NCI-H2029 (cell line): ENCODE results near the gene FBF1.
A peak's percentile ranks its signal among the peaks of the same experiment; 100 is the strongest.
"Not testable (repeated sequence)": the region's sequence is repeated elsewhere in the genome, so short reads cannot be mapped to it uniquely, and the experiment has no call there.

Experiments used
- DNase-seq: peaks from one replicate; lab custom pipeline; 2025; lab: John Stamatoyannopoulos, UW

The FBF1 gene

DNA sequence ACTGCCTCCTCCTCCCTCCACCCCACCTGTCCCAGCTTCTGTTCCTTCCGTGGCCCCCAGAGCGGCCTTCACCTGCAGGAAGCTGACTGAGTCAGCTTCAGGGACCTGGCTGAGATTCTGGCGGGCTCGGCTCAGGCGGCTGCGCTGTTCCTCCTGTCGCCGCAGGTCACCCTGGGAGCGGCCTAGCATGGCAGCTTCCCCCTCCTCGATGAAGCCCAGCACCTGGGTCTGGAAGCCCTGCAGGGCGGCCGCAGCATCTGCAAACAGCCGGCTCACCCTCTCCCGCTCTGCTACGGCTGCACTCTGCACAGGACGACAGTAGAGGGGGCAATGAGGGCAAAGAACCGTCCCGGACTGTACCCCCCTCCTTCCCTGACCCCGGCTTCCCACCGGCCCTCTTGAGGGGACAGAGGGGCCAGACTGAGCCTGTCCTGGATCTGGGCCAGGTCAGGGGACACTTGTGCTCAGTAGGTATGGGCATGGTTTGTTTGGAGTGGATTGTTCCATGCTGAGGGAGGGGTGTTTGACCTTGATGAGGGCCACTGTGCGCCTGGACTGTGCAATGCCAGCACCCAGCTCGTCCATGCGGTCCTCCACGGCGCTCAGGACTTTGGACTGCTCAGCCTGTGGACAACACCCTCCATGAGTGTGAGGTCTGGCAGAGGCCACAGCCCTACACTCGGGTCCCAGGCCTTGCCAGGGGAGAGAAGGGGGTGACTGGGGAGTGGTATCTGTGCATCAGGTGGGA, 64.5 kb downstream of the FBF1 start:
- peak; percentile 93 for DNase-seq

DNA sequence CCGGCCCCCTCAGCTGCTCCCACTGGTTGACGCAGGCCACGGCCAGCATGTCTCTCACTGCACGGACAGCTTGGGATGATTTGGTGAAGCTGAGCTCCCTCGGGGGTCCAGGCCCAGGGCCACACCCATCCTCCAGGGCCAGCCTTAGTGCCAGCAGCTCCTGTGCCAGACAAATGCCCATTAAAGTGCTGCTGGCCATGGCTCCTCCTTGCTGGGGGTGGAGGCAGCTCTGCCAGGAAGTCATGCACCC, 65.0 kb downstream of the FBF1 start:
- no peak for DNase-seq

DNA sequence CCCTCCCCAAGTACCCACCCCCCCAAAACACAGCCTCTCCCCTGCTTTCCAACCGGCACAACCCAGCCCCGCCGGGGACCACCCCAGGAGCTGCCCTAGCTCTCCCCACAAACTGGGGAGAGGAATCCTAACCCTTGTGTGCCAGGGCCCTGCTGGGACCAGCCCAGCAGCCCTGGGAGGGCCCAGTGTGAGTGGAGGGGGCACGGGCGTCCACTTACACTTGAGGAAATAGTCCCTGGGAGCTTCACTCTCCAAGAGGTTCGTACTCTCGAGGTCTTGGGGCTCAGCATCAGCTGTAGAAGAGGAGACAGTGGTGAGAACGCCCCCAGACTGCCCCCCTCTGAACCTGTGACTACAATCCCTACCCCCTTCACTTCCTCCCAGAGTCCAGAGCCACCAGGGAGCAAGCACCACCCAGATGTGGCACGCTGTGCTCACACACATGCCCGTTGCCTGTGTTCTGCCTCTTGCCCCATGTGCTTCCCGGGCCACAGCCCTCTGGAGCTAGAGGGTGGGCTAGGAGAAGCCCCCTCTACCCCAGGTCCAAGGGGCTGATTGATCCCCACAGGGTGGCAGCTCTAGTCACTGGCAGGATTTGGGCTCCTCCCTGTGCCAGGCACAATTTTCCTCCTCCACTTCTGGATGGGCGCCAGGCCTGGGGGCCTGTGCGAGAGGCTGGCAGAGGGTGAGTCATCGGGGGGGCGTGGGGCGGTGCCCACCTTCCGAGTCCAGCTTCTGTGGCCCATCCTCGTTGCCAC, 65.5 kb downstream of the FBF1 start:
- DNase-seq = no peak

DNA sequence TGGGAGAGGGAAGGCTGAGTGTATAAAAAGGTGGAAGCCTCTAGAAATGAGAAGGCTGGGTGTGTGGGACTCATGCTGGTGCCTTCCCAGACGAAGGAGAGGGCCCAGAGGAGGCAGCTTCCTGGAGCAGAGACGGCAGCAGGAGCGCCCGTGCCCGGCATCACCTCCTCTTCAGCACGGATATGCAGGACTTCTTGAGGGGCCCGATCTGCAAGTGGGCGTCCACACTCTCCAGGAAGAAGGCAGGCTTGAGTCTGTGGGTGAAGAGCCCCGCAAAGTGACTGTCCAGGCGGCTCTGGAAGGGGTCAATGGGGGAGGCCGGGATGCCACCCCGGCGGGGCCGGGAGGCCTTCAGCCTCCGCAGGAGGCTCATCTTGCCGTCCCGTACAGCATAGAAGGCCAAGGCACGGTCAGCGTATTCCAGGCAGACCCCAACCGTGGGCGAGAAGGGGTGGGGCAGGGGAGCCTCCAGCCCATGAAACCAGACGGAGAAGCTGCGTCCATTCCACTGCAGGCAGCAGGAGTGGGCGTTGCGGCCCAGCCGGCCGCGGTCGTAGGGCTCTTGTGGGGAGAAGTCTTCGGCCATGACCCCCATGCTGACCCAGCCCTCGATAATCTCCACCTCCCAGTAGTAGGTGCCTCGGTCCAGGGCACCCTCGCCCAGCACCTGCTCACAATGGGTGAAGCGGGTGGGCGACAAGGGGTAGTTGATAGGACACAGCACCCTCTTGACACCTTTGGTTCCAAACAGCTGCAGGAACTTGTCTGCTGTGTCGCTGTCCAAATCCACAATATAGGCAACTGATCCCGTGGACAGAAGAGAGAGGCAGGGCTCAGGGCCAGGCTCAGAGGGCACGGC, 66.3 kb downstream of the FBF1 start:
- DNase-seq = no peak

DNA sequence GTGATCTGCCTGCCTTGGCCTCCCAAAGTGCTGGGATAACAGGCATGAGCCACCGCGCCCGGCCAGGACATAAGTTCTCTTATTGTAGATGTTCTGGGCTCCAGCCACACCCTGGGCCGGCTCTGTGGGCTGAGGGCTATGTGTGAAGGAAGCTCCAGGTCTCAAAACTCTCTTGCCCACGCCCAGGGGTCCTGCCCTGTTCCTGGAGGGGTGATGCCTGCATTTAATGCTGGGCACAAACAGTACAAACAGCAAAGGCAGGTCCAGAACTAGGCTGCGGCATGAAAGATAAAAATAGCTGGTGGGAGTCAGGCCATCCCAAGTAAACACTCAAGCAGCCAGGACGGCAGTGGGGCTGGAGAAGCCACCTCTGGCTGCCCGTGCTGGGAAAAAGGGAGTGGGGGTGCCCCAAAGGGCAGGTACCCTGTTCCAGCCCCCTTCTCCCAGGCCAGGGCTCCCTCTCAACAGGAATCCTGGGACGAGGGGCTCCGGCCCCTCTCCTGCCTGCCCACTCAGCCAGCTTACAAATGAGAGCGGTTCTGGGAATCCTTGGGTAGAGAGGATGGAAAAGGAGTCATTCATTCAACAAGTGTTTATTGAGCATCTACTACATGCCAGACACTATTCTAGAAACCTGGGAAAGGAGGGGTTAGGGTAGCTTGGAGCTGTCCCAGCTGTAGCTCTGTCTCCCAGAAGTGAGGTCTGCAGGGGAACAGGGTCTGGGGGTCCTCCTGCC, 67.1 kb downstream of the FBF1 start:
- no peak for DNase-seq

DNA sequence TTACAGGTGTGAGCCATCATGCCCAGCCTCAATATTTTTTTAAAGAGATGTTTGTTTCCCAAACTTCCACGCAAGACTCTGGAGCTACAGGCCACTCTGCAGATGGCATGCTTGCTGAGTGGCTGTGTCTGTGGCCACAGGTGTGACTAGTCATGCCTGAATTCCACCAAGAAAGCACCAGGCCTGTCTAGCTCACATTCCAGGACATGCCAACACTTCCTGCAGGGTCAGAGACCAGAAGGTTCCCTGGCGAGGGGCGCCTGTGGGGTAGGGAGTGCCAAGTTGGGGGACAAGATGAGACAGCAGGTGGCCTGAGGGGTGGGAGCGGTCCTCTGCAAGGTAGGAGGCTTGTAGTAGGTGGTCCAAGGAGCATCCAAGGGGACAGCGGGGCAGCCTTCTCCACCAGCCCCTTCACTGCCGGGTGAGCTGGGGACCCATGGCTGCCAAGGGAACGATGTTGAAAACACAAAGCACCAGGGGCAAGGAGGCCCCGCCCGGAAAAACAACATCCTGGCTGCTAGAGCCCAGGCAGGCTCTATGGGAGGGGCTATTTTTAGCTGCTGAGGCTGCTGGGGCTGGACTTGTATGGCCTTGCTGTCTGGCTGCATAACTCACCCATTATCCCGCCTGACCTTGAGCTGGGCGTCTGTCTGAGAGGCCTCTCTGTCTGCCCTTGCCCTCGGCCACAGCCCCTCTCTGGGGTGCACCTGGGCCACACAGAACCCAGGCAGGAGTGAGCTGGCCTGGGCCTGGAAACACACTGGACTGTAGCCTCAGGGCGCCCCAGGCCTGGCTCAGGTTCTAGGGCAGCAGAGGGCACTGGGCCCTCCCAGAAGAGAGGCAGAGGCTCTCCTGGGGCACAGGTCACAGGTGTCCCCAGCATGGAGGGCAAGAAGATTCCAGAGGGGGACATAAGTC, 68.1 kb downstream of the FBF1 start:
- DNase-seq = peak; percentile 51

DNA sequence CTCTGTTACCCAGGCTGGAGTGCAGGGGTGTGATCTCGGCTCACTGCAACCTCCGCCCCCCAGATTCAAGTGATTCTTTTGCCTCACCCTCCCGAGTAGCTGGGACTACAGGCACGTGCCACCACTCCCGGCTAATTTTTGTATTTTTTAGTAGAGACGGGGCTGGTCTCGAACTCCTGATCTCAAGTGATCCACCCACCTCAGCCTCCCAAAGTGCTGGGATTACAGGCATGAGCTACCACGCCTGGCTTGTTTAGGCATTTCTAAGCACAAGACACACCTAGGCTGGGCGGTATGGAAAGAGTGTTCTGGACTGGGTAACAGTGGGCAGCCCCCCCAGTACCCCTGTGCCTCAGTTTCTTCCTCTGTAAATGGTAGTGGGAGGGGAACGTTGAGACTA, 70.6 kb downstream of the FBF1 start:
- DNase-seq = not testable (repeated sequence)

DNA sequence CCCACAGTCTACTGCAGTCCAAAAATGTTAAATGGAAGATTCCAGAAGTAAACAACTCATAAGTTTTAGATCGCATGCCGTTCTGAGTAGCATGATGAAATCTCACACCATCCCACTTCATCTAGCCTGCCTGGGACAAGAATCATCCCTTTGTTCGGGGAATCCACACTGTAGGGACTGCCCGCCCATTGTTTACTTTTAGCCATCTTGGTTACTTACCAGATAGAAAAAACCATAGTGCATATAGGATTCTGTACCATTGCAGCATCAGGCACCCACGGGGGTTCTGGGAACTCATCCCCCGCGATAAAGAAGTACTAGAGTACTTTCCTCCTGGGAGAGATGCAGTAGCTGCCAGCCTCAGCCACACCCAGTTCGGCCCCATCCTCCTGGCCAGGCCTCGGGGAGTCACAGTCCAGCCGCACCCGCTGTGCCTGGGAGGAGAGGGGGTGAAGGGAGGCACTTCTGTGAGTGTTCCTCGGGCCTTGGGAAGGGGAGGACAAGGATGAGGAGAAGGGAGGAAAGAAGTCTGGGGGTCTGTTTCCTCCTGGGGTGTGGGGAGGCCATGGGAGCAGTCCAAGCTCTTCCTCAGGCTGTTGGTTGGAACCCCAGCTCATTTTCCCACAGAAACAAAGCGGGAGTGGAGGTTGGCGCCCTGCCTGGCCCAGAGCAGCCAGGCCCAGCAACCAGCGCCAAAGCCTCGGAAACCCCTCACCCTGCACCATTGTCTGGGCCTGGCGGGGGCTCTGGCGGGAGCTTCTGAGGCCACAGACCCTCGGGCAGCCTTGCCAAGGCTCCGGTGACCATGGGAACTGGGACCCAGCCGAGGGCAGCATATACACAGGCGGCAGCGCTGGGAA, 71.3 kb downstream of the FBF1 start:
- no peak for DNase-seq

DNA sequence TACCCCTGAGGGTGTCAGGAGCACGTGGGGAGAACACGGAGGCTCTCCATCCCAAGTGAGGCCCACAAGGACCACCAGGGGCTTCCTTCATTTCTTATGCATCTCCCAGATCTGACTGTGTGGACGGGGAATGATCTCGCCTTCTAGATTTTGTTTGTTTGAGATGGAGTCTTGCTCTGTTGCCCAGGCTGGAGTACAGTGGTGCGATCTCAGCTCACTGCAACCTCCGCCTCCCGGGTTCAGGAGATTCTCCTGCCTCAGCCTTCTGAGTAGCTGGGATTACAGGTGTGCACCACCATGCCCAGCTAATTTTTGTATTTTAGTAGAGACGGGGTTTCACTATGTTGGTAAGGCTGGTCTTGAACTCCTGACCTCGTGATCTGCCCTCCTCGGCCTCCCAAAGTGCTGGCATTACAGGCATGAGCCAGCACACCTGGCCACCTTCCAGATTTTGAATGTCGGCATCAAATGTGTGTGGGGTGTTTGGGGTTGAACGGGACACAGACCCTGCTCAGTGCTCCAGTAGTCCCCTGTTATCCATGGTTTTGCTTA, 72.0 kb downstream of the FBF1 start:
- DNase-seq = not testable (repeated sequence)

DNA sequence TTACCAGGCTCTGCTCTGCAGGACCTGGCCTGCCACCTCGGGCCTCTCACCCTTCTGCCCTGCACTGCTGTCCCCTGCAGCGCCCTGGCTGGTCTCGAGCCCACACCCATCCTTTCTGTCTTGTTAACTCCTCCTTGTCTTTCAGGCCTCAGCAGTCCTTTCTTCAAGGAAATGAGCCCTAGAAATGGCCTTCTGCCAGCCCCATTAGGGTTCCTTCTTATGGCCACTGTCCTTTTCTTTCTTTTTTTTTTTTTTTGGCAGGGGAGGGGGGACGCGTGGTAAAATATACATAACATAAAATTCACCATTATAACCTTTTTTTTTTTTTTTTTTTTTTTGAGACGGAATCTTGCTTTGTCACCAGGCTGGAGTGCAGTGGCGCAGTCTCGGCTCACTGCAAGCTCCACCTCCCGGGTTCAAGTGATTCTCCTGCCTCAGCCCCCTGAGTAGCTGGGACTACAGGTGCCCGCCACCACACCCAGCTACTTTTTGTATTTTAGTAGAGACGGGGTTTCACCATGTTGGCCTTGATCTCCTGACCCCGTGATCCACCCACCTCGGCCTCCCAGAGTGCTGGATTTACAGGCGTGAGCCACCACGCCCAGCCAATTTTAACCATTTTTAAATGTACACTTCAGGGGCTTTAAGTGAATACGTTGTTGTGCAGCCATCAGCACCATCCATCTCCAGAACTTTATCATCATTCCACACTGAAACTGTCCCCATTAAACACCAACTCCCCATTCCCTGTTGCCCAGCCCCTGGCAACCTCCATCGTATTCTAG, 75.2 kb downstream of the FBF1 start:
- not testable (repeated sequence) for DNase-seq

DNA sequence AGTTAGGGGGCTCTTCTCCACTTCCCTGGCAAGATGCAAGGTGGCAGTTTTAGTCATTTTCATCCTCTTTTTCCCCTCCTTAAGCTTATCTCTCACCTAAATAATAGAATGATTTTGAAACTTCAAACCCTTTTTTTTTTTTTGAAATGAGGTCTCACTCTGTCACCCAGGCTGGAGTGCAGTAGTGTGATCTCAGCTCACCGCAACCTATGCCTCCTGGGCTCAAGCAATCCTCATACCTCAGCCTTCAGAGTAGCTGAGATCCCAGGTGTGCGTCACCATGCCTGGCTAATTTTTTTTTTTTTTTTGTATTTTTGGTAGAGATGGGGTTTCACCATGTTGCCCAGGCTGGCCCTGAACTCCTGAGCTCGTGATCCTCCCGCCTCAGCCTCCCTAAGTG, 76.0 kb downstream of the FBF1 start:
- DNase-seq = not testable (repeated sequence)

DNA sequence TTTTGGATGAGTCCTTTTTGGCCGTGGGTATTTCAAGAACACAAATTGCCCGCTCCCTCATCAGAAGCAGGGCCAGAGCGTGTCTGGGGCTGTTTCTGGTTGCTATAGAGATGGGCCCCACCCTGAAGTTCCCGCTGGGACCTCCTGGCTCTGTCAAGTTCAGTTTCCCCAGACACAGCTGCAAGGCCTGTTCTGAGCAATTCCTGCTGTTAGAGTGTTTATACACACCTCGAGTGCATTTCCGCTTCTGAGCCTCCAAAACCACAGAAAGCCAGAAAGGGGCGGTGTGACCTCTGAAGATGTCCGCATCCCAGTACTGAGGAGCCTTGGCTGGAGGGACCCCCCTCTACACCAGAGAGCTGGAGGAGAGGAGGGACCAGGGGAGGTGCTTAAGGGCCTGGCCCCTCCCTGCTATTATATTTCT, 76.4 kb downstream of the FBF1 start:
- no peak for DNase-seq

DNA sequence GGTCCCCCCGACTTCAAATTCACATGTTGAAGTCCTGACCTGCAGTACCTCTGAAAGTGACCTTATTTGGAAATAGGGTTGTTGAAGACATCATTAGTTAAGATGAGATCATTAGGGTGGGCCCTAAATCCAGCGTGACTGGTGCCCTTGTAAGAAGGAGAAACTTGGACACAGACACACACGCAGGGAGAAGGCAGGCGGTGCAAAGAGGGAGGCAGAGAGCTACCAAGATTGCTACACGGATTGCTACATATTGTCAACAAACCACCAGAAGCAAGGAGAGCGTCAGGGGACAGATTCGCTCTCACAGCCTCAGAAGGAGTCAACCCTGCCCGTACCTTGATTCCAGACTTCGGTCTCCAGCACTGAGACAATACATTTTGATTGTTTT, 78.9 kb downstream of the FBF1 start:
- no peak for DNase-seq
